GM23338 (cell line): ENCODE measurements around the gene MYO18B. TPM values are rescaled to one million over a fixed set of nuclear protein-coding genes. Genes with fewer than 3 reads are reported as not detected.

Source experiments
- ATAC-seq: fragments of 200-7000 bp; cut with Tn5 transposase; 3 replicates; pipeline ENCODE4 v1.9.1; 2020
- DNase-seq: peaks from one replicate; pipeline ENCODE4 v3.0.0-alpha.2; 2015; ENCODE audit warnings: low spot score
- H2AFZ ChIP-seq: fragments of 200-600 bp; sonication (generic); 2 replicates; pipeline ENCODE4 v1.8.0; 2016; ENCODE audit warnings: antibody characterized with exemption, mild to moderate bottlenecking, moderate library complexity
- H3F3A ChIP-seq: fragments of 200-600 bp; sonication (generic); replicated peaks from 2 replicates; pipeline ENCODE4 v1.8.0; 2017; ENCODE audit warnings: antibody characterized with exemption, mixed run types, low read depth
- H3K27ac ChIP-seq: fragments of 200-600 bp; sonication (generic); 2 replicates; pipeline ENCODE4 v1.6.1; 2016; ENCODE audit warnings: low read depth
- H3K27me3 ChIP-seq: fragments of 200-600 bp; sonication (generic); 2 replicates; pipeline ENCODE4 v1.8.0; 2016; ENCODE audit warnings: mild to moderate bottlenecking, mixed run types, moderate library complexity; ENCODE audit not compliant: insufficient read depth
- H3K36me3 ChIP-seq: fragments of 200-600 bp; sonication (generic); 2 replicates; pipeline ENCODE4 v1.8.0; 2016; ENCODE audit warnings: mild to moderate bottlenecking; ENCODE audit not compliant: insufficient read depth
- H3K4me1 ChIP-seq: fragments of 200-600 bp; sonication (generic); 2 replicates; pipeline ENCODE4 v1.8.0; 2016; ENCODE audit warnings: mild to moderate bottlenecking, moderate library complexity; ENCODE audit not compliant: insufficient read depth
- H3K4me2 ChIP-seq: fragments of 200-600 bp; sonication (generic); 2 replicates; pipeline ENCODE4 v1.7.1; 2017; ENCODE audit warnings: mixed run types
- H3K4me3 ChIP-seq: fragments of 200-600 bp; sonication (generic); 2 replicates; pipeline ENCODE4 v1.6.1; 2016; ENCODE audit warnings: mixed run types
- H3K79me2 ChIP-seq: fragments of 200-600 bp; sonication (generic); replicated peaks from 2 replicates; pipeline ENCODE4 v1.8.0; 2017; ENCODE audit warnings: mild to moderate bottlenecking; ENCODE audit not compliant: insufficient read depth
- H3K9me2 ChIP-seq: fragments of 200-600 bp; sonication (generic); 2 replicates; pipeline ENCODE4 v1.8.0; 2017; ENCODE audit not compliant: insufficient read depth
- H4K20me1 ChIP-seq: fragments of 200-600 bp; sonication (generic); replicated peaks from 2 replicates; pipeline ENCODE4 v1.8.0; 2017; ENCODE audit warnings: mild to moderate bottlenecking; ENCODE audit not compliant: insufficient read depth
- H3K27ac Mint-ChIP-seq: 2 replicates; pipeline ENCODE4 v1.8.0; 2020; ENCODE audit warnings: inconsistent platforms, mild to moderate bottlenecking, moderate library complexity, mixed read lengths
- H3K27me3 Mint-ChIP-seq: 3 replicates; pipeline ENCODE4 v1.8.0; 2022; ENCODE audit warnings: low read depth, mild to moderate bottlenecking, moderate library complexity, mixed read lengths, inconsistent platforms; ENCODE audit not compliant: insufficient read depth, poor library complexity
- H3K36me3 Mint-ChIP-seq: 3 replicates; pipeline ENCODE4 v1.8.0; 2021; ENCODE audit warnings: low read depth, mild to moderate bottlenecking, inconsistent platforms, moderate library complexity, mixed read lengths
- H3K4me1 Mint-ChIP-seq: 3 replicates; pipeline ENCODE4 v1.8.0; 2020; ENCODE audit warnings: mild to moderate bottlenecking, inconsistent platforms, mixed read lengths
- H3K4me3 Mint-ChIP-seq: 3 replicates; pipeline ENCODE4 v1.8.0; 2021; ENCODE audit warnings: moderate library complexity, mild to moderate bottlenecking, inconsistent platforms, mixed read lengths
- H3K9me3 Mint-ChIP-seq: 3 replicates; pipeline ENCODE4 v1.8.0; 2020; ENCODE audit warnings: moderate library complexity, mild to moderate bottlenecking, inconsistent platforms, mixed read lengths
- CREB1 ChIP-seq: fragments of 250-450 bp; sonication (Bioruptor Pico); IDR thresholded peaks from 2 replicates; pipeline ENCODE4 v1.5.0; 2020; ENCODE audit warnings: low read depth, mild to moderate bottlenecking, moderate library complexity
- EZH2 ChIP-seq: fragments of 200-600 bp; sonication (generic); IDR thresholded peaks from one replicate; pipeline ENCODE4 v1.8.0; 2017; ENCODE audit warnings: antibody characterized with exemption, mild to moderate bottlenecking, low read depth; ENCODE audit not compliant: unreplicated experiment
- EZH2phosphoT487 ChIP-seq: fragments of 200-600 bp; sonication (generic); IDR thresholded peaks from one replicate; pipeline ENCODE4 v1.8.1; 2018; ENCODE audit warnings: antibody characterized with exemption; ENCODE audit not compliant: unreplicated experiment
- JUNB ChIP-seq: IDR thresholded peaks from one replicate; pipeline ENCODE4 v1.6.1; 2016; ENCODE audit warnings: antibody characterized with exemption; ENCODE audit not compliant: unreplicated experiment
- NANOG ChIP-seq: IDR thresholded peaks from 2 replicates; pipeline ENCODE4 v1.6.1; 2016; ENCODE audit warnings: antibody characterized with exemption, borderline replicate concordance
- STAT1 ChIP-seq: IDR thresholded peaks from one replicate; pipeline ENCODE4 v1.6.1; 2016; ENCODE audit warnings: antibody characterized with exemption; ENCODE audit not compliant: unreplicated experiment
- ZNF114 ChIP-seq: fragments of 250-450 bp; sonication (Bioruptor Pico); IDR thresholded peaks from 2 replicates; pipeline ENCODE4 v1.5.0; 2020; ENCODE audit warnings: mild to moderate bottlenecking, moderate library complexity
- ZNF331 ChIP-seq: fragments of 250-450 bp; sonication (Bioruptor Pico); IDR thresholded peaks from 2 replicates; pipeline ENCODE4 v1.5.0; 2020; ENCODE audit warnings: low read depth, mild to moderate bottlenecking, moderate library complexity
- polyA plus RNA-seq: library from polyadenylated mRNA; unstranded; fragments of >200 nt; fragmentation: Nextera tagmentation; extraction: Ambion mirVana; gene quantifications from 2 replicates; pipeline ENCODE4 v1.2.1, GENCODE V29; 2016
- total RNA-seq: library from RNA; depleted of rRNA; stranded (reverse); fragments of >200 nt; shearing (Covaris generic); gene quantifications from 2 replicates; pipeline ENCODE4 v1.2.3, GENCODE V29; 2014
- TF ChIP-seq, protein P1 (sequence below), 2 experiments: fragments of 200-600 bp in 1 of 2; sonication (generic) in 1 of 2; conservative IDR thresholded peaks; 2 replicates each; pipeline versions ENCODE4 v1.5.1 to v1.6.1; 2016 to 2017; ENCODE audit warnings: antibody characterized with exemption in 2 of 2, low read depth in 2 of 2, mild to moderate bottlenecking in 2 of 2, moderate library complexity in 1 of 2
- TF ChIP-seq, protein P2 (sequence below): IDR thresholded peaks from one replicate; pipeline ENCODE4 v1.6.1; 2018; ENCODE audit warnings: antibody characterized with exemption; ENCODE audit not compliant: unreplicated experiment
- TF ChIP-seq, protein P3 (sequence below): IDR thresholded peaks from 2 replicates; pipeline ENCODE4 v1.6.1; 2016; ENCODE audit warnings: antibody characterized with exemption
- TF ChIP-seq, protein P4 (sequence below): fragments of 250-450 bp; sonication (Bioruptor Pico); IDR thresholded peaks from 2 replicates; pipeline ENCODE4 v1.5.0; 2020; ENCODE audit warnings: mild to moderate bottlenecking, moderate library complexity

The MYO18B gene
- total and polyA plus RNA-seq, 2 experiments from 2014 or later = 0.36 to 0.45 TPM

DNA sequence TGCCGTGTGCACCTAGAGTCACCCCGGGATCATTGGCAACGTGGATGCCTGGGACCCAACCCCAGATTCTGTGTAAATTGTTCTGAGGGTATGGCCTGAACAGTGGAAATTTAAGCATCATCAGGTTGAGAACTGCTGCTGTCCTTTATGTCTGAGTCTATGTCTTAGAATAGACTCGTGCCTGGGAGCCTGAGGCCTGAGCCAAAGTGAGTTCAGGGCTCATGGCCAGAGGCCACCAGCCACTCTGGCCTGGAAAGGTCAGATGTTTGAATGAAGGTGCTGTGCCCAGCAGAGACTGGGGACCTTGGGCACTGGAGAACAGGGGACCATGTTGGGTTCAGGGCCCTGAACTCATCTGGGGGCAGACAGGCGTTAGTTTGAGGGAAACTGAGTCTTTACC lies 91.1 kb downstream of the MYO18B start:
- H3K9me3 Mint-ChIP-seq = peaks cover 5% of the 10 kb centered on the region; the same call in 1 of the 3 replicates
- Histone ChIP-seq H3F3A (no peaks in the 10 kb centered on the region), H2AFZ (no peak overlapping the region), H3K4me1 (no peaks in the 10 kb centered on the region), H3K27ac (no peak overlapping the region), H3K79me2 (no peaks in the 10 kb centered on the region), H4K20me1 (no peaks in the 10 kb centered on the region), H3K4me3 (no peak overlapping the region), H3K36me3 (no peaks in the 10 kb centered on the region), H3K4me2 (no peak overlapping the region), H3K9me2 (no peaks in the 10 kb centered on the region), H3K27me3 (no peaks in the 10 kb centered on the region)
- no peaks in the 10 kb centered on the region for H3K4me1 Mint-ChIP-seq
- peaks cover 2% of the 10 kb centered on the region for H3K27me3 Mint-ChIP-seq
- no peak overlapping the region for H3K27ac Mint-ChIP-seq
- TF ChIP-seq, protein P1, sequence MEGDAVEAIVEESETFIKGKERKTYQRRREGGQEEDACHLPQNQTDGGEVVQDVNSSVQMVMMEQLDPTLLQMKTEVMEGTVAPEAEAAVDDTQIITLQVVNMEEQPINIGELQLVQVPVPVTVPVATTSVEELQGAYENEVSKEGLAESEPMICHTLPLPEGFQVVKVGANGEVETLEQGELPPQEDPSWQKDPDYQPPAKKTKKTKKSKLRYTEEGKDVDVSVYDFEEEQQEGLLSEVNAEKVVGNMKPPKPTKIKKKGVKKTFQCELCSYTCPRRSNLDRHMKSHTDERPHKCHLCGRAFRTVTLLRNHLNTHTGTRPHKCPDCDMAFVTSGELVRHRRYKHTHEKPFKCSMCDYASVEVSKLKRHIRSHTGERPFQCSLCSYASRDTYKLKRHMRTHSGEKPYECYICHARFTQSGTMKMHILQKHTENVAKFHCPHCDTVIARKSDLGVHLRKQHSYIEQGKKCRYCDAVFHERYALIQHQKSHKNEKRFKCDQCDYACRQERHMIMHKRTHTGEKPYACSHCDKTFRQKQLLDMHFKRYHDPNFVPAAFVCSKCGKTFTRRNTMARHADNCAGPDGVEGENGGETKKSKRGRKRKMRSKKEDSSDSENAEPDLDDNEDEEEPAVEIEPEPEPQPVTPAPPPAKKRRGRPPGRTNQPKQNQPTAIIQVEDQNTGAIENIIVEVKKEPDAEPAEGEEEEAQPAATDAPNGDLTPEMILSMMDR (conservative IDR thresholded peaks at IDR 0.05; ENCODE audit: low read depth in 2 of 2) = no peak
- TF ChIP-seq ZNF114 (CRISPR knock-in tag) = no peak
- TF ChIP-seq, protein P2, sequence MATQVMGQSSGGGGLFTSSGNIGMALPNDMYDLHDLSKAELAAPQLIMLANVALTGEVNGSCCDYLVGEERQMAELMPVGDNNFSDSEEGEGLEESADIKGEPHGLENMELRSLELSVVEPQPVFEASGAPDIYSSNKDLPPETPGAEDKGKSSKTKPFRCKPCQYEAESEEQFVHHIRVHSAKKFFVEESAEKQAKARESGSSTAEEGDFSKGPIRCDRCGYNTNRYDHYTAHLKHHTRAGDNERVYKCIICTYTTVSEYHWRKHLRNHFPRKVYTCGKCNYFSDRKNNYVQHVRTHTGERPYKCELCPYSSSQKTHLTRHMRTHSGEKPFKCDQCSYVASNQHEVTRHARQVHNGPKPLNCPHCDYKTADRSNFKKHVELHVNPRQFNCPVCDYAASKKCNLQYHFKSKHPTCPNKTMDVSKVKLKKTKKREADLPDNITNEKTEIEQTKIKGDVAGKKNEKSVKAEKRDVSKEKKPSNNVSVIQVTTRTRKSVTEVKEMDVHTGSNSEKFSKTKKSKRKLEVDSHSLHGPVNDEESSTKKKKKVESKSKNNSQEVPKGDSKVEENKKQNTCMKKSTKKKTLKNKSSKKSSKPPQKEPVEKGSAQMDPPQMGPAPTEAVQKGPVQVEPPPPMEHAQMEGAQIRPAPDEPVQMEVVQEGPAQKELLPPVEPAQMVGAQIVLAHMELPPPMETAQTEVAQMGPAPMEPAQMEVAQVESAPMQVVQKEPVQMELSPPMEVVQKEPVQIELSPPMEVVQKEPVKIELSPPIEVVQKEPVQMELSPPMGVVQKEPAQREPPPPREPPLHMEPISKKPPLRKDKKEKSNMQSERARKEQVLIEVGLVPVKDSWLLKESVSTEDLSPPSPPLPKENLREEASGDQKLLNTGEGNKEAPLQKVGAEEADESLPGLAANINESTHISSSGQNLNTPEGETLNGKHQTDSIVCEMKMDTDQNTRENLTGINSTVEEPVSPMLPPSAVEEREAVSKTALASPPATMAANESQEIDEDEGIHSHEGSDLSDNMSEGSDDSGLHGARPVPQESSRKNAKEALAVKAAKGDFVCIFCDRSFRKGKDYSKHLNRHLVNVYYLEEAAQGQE = no peak
- TF ChIP-seq CREB1 (CRISPR knock-in tag) = no peak
- TF ChIP-seq, protein P3, sequence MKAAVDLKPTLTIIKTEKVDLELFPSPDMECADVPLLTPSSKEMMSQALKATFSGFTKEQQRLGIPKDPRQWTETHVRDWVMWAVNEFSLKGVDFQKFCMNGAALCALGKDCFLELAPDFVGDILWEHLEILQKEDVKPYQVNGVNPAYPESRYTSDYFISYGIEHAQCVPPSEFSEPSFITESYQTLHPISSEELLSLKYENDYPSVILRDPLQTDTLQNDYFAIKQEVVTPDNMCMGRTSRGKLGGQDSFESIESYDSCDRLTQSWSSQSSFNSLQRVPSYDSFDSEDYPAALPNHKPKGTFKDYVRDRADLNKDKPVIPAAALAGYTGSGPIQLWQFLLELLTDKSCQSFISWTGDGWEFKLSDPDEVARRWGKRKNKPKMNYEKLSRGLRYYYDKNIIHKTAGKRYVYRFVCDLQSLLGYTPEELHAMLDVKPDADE = no peak
- TF ChIP-seq NANOG = no peak
- no peak for TF ChIP-seq STAT1
- no peak for TF ChIP-seq JUNB
- TF ChIP-seq EZH2phosphoT487 = no peak
- no peak for TF ChIP-seq EZH2
- TF ChIP-seq, protein P4, sequence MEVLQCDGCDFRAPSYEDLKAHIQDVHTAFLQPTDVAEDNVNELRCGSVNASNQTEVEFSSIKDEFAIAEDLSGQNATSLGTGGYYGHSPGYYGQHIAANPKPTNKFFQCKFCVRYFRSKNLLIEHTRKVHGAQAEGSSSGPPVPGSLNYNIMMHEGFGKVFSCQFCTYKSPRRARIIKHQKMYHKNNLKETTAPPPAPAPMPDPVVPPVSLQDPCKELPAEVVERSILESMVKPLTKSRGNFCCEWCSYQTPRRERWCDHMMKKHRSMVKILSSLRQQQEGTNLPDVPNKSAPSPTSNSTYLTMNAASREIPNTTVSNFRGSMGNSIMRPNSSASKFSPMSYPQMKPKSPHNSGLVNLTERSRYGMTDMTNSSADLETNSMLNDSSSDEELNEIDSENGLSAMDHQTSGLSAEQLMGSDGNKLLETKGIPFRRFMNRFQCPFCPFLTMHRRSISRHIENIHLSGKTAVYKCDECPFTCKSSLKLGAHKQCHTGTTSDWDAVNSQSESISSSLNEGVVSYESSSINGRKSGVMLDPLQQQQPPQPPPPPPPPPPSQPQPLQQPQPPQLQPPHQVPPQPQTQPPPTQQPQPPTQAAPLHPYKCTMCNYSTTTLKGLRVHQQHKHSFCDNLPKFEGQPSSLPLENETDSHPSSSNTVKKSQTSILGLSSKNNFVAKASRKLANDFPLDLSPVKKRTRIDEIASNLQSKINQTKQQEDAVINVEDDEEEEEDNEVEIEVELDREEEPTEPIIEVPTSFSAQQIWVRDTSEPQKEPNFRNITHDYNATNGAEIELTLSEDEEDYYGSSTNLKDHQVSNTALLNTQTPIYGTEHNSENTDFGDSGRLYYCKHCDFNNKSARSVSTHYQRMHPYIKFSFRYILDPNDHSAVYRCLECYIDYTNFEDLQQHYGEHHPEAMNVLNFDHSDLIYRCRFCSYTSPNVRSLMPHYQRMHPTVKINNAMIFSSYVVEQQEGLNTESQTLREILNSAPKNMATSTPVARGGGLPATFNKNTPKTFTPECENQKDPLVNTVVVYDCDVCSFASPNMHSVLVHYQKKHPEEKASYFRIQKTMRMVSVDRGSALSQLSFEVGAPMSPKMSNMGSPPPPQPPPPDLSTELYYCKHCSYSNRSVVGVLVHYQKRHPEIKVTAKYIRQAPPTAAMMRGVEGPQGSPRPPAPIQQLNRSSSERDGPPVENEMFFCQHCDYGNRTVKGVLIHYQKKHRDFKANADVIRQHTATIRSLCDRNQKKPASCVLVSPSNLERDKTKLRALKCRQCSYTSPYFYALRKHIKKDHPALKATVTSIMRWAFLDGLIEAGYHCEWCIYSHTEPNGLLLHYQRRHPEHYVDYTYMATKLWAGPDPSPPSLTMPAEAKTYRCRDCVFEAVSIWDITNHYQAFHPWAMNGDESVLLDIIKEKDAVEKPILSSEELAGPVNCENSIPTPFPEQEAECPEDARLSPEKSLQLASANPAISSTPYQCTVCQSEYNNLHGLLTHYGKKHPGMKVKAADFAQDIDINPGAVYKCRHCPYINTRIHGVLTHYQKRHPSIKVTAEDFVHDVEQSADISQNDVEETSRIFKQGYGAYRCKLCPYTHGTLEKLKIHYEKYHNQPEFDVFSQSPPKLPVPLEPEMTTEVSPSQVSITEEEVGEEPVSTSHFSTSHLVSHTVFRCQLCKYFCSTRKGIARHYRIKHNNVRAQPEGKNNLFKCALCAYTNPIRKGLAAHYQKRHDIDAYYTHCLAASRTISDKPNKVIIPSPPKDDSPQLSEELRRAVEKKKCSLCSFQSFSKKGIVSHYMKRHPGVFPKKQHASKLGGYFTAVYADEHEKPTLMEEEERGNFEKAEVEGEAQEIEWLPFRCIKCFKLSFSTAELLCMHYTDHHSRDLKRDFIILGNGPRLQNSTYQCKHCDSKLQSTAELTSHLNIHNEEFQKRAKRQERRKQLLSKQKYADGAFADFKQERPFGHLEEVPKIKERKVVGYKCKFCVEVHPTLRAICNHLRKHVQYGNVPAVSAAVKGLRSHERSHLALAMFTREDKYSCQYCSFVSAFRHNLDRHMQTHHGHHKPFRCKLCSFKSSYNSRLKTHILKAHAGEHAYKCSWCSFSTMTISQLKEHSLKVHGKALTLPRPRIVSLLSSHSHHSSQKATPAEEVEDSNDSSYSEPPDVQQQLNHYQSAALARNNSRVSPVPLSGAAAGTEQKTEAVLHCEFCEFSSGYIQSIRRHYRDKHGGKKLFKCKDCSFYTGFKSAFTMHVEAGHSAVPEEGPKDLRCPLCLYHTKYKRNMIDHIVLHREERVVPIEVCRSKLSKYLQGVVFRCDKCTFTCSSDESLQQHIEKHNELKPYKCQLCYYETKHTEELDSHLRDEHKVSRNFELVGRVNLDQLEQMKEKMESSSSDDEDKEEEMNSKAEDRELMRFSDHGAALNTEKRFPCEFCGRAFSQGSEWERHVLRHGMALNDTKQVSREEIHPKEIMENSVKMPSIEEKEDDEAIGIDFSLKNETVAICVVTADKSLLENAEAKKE = no peak
- no peak for TF ChIP-seq ZNF331 (CRISPR knock-in tag)
- H3K36me3 Mint-ChIP-seq = no peaks in the 10 kb centered on the region
- H3K4me3 Mint-ChIP-seq = no peak overlapping the region
- no peak for DNase-seq
- ATAC-seq = no peak
